Upper lobe of right lung (tissue), 1 donor: ENCODE results near the gene CACNA1B. TPM values are rescaled to one million over a fixed set of nuclear protein-coding genes. Genes with fewer than 3 reads are reported as not detected.
"Not testable (repeated sequence)": the region's sequence is repeated elsewhere in the genome, so short reads cannot be mapped to it uniquely, and the experiment has no call there.

Experiments
- ATAC-seq: fragments of 200-7000 bp; cut with Tn5 transposase; one replicate; pipeline ENCODE4 v1.9.1; 2020; ENCODE audit warnings: mild to moderate bottlenecking, moderate library complexity
- DNase-seq: peaks from one replicate; pipeline ENCODE4 v3.0.0-alpha.2; 2020
- H3K27ac ChIP-seq: fragments of 200-600 bp; one replicate; pipeline ENCODE4 v1.8.0; 2022
- H3K27me3 ChIP-seq: fragments of 200-600 bp; one replicate; pipeline ENCODE4 v1.8.0; 2022; ENCODE audit warnings: mild to moderate bottlenecking
- H3K36me3 ChIP-seq: fragments of 200-600 bp; one replicate; pipeline ENCODE4 v1.8.0; 2022
- H3K4me1 ChIP-seq: fragments of 200-600 bp; one replicate; pipeline ENCODE4 v1.8.0; 2022
- H3K4me3 ChIP-seq: fragments of 200-600 bp; one replicate; pipeline ENCODE4 v1.8.0; 2022; ENCODE audit warnings: mild to moderate bottlenecking
- H3K9me3 ChIP-seq: fragments of 200-600 bp; one replicate; pipeline ENCODE4 v1.8.0; 2022
- CTCF ChIP-seq: fragments of 200-600 bp; IDR thresholded peaks from one replicate; pipeline ENCODE4 v1.8.0; 2022; ENCODE audit warnings: antibody characterized with exemption
- intact Hi-C: fragments of 100-400 bp; cut with DNase I; formaldehyde crosslinking; loops from one replicate; pipeline ENCODE4 v1.11.0; 2022
- total RNA-seq: library from RNA; stranded (reverse); fragmentation: NEBNext Ultra II Directional; extraction: Animal tissue kit (Norgen Biotek cat#: 25700); gene quantifications from one replicate; pipeline ENCODE4 v1.2.1, GENCODE V29; 2021
- donor health status: DM: no; HTN: yes; CAD: no; lungs with severe emphysema.

CACNA1B gene
- total RNA-seq, 1 donor from 2014 or later, result 0.29 TPM

DNA sequence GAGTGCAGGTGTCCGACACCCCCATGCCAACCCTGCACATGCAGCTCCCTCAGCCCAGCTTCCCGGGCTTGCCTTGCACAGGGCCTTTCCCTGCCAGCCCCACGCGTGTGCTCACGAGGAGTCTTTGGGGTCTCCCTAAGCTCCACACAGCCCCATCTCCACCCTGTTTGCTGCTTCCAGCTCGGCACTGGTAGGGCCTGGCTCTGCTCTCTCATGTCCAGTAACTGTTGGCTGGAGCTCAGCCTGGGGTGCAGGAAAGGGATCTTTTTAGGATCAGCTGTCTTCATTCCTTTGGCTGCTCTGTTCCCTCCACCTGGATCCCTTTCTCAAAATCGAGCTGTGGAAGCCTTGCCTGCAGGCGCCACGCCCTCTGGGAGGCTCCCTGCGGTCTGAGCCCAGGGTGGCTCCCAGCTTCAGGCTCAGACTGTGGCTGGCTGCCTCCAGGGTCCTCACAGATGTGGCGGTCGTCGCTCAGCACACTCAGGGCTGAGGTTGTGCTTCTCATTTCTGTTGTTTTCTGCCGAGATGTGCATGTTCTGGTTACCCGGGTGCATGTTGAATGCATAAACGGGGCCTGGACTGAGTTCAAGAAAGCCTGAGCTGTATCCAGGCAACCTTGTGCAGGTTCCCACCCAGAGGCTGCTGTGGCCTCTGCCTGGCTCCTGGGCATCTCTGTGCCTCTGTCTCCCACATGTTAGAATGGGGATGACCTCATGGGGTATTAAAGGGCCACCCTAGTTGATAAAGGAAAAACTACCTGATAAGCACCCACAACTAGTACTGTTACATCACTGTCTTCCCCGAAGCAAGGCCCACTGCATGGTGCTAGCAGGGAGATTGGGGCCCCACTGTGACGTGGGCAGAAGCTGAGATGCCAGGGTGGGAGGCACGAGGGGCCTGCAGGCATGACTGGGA is 4.3 kb downstream of the CACNA1B start:
- ATAC-seq (no peak), DNase-seq (no peak)
- no peak for TF ChIP-seq CTCF
- H3K27me3 ChIP-seq, result peaks cover 28% of the 10 kb centered on the region
- no peak overlapping the region for H3K4me3 ChIP-seq
- H3K27ac ChIP-seq, result no peak overlapping the region
- intact Hi-C loops, result no loop called here
- no peaks in the 10 kb centered on the region for H3K4me1 ChIP-seq
- no peaks in the 10 kb centered on the region for H3K9me3 ChIP-seq
- no peaks in the 10 kb centered on the region for H3K36me3 ChIP-seq

- TF ChIP-seq CTCF, result no peak
- ATAC-seq, result no peak
- Histone ChIP-seq H3K36me3 (no peaks in the 10 kb centered on the region), H3K27ac (no peak overlapping the region), H3K4me3 (no peak overlapping the region), H3K4me1 (no peaks in the 10 kb centered on the region), H3K9me3 (no peaks in the 10 kb centered on the region), H3K27me3 (peaks cover 23% of the 10 kb centered on the region)
- DNase-seq, result no peak
- intact Hi-C loops, result no loop called here
These were observed 4.9 kb downstream of the CACNA1B start for GRCh38 chr9:137882506-137882821.

DNA sequence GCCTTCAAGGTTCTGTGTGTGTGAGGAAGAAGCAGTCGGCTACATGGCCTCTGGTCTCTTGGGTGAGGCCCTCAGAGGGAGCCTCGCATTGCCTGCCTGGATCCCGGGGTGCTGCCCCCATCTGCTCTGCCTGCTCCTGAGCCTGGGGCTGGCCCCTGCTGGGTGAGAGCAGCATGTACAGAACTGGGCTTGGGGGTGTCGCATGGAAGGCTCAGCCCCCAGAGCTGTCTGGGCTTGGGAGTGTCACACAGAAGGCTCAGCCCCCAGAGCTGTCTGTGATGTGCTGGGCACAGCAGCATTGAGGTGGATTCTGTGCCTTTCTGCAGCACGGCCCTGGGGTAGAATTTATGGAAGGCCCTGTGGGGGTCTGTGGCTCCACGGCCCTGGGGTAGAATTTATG is 6.4 kb downstream of the CACNA1B start:
- ATAC-seq, H3K4me1 ChIP-seq, intact Hi-C loops, H3K9me3 ChIP-seq, H3K36me3 ChIP-seq, H3K4me3 ChIP-seq, DNase-seq, H3K27ac ChIP-seq: not testable (repeated sequence)
- H3K27me3 ChIP-seq, result peaks cover 13% of the 10 kb centered on the region

DNA sequence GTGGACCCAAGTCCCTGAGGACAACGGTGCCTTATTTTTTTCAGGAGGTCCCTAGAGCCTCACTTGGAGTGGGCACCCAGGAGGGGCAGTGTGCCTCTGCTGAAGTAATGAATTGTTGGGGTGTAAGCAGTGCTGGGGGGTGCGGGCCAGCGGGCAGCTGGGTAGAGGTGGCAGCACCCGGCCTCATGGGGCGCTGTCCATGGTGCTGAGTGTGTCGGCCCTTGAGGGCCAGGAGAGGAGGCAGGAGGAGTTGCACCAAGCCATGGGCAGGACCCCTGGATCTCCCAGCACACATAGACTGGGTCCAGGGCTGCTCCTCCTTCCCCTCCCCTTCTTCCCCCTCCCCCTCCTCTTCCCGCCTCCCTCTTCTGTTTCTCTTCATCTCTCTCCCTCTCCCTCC is 7.0 kb downstream of the CACNA1B start:
- H3K36me3 ChIP-seq, H3K27ac ChIP-seq, H3K27me3 ChIP-seq, H3K9me3 ChIP-seq, H3K4me3 ChIP-seq, H3K4me1 ChIP-seq, intact Hi-C loops, DNase-seq: not testable (repeated sequence)
- peak; percentile 8 for ATAC-seq

GRCh38 chr9:137885121-137885520 is 7.5 kb downstream of the CACNA1B start:
- H3K9me3 ChIP-seq, H3K4me3 ChIP-seq, H3K36me3 ChIP-seq, ATAC-seq, H3K27ac ChIP-seq, H3K4me1 ChIP-seq, H3K27me3 ChIP-seq, DNase-seq, intact Hi-C loops: not testable (repeated sequence)

- H3K27ac ChIP-seq, H3K4me3 ChIP-seq, H3K27me3 ChIP-seq, intact Hi-C loops, H3K36me3 ChIP-seq, ATAC-seq, H3K9me3 ChIP-seq, H3K4me1 ChIP-seq: not testable (repeated sequence)
- peak; percentile 26 for DNase-seq
These were observed 11.0 kb downstream of the CACNA1B start for GRCh38 chr9:137888621-137889020.

DNA sequence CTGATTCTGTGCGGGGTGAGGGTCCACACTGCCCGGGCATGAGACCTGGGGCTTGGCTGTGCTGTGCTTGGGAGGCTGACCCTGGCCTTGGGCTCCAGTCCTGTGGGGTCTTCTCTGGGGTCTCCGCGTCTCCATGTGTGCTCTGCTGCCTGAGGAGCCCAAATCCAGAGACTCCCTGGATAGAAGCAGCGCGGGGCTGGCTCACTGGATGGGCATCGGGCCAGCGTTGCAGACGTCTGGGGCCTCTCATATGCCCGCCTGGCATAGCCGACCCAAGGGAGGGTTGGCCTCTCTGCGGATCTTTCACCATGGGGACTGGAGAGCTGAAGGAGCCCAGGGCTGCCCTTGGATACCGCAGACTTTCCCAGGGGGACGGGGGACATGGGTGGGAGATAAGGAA is 12.4 kb downstream of the CACNA1B start:
- not testable (repeated sequence) for H3K4me1 ChIP-seq

GRCh38 chr9:137890768-137891587 is 13.4 kb downstream of the CACNA1B start:
- H3K27me3 ChIP-seq, intact Hi-C loops, ATAC-seq, H3K4me3 ChIP-seq, H3K9me3 ChIP-seq, H3K36me3 ChIP-seq, H3K27ac ChIP-seq, H3K4me1 ChIP-seq: not testable (repeated sequence)
- peak; percentile 63 for DNase-seq

More for the DNA sequence above, 12.4 kb downstream of the CACNA1B start:
- H3K27me3 ChIP-seq, ATAC-seq, H3K9me3 ChIP-seq, H3K36me3 ChIP-seq, H3K27ac ChIP-seq, H3K4me3 ChIP-seq, intact Hi-C loops: not testable (repeated sequence)
- peak; percentile 18 for DNase-seq
